Endothelial cell of umbilical vein (primary cell): ENCODE data around the gene NLGN1.

ENCODE experiments used
- POLR2A ChIP-seq: IDR thresholded peaks from 2 replicates; pipeline ENCODE4 v1.6.1; 2012; ENCODE audit warnings: low read depth, mild to moderate bottlenecking, control low read depth, low read length
- POLR2AphosphoS5 ChIP-seq: IDR thresholded peaks from 2 replicates; pipeline ENCODE4 v1.6.1; 2012; ENCODE audit warnings: low read depth, mild to moderate bottlenecking, control low read depth, low read length, moderate library complexity; ENCODE audit not compliant: insufficient read depth
- TF ChIP-seq, protein P1 (sequence below), 2 donors: IDR thresholded peaks; 1 replicate in 1 of 2; 2 replicates in 1 of 2; pipeline ENCODE4 v1.5.1; 2011; ENCODE audit warnings: low read length in 2 of 2, mild to moderate bottlenecking in 2 of 2, moderate library complexity in 2 of 2, control low read depth in 1 of 2, inconsistent platforms in 1 of 2, low read depth in 1 of 2; ENCODE audit not compliant: insufficient read depth in 1 of 2; ENCODE audit errors: extremely low read depth in 1 of 2

DNA sequence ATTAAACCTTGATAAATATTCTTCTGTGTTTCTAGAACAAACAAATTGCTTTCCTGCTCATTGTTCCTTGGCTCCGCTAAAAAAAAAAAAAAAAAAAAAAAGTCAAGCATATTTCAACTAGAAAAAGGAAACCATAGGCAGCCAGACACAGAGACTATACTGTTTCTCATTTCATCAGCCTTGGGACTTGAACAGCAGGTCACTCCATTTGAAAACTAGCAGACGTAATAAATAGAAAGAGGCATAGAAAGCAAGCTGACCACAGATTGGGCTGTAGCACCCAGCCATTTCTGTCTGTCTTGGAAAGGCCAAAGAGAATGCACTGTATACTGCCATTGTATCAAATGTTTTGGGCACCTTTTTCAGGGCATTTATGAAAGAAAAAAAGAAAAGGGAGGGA is 697.1 kb downstream of the NLGN1 start:
- TF ChIP-seq POLR2AphosphoS5, result no peak
- TF ChIP-seq POLR2A, result no peak
- TF ChIP-seq, protein P1, sequence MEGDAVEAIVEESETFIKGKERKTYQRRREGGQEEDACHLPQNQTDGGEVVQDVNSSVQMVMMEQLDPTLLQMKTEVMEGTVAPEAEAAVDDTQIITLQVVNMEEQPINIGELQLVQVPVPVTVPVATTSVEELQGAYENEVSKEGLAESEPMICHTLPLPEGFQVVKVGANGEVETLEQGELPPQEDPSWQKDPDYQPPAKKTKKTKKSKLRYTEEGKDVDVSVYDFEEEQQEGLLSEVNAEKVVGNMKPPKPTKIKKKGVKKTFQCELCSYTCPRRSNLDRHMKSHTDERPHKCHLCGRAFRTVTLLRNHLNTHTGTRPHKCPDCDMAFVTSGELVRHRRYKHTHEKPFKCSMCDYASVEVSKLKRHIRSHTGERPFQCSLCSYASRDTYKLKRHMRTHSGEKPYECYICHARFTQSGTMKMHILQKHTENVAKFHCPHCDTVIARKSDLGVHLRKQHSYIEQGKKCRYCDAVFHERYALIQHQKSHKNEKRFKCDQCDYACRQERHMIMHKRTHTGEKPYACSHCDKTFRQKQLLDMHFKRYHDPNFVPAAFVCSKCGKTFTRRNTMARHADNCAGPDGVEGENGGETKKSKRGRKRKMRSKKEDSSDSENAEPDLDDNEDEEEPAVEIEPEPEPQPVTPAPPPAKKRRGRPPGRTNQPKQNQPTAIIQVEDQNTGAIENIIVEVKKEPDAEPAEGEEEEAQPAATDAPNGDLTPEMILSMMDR (IDR thresholded peaks at IDR 0.05; ENCODE audit: extremely low read depth in 1 of 2, insufficient read depth in 1 of 2, low read depth in 1 of 2, low read length in 2 of 2), result no peak
